CD4-positive, alpha-beta T cell (primary cell): ENCODE results near the gene SORBS1. TPM values are rescaled to one million over a fixed set of nuclear protein-coding genes. Genes with fewer than 3 reads are reported as not detected.

Experiments
- ATAC-seq: fragments of 200-7000 bp; cut with Tn5 transposase; one replicate; pipeline ENCODE4 v1.10.0; 2022; ENCODE audit warnings: mild to moderate bottlenecking; ENCODE audit not compliant: poor library complexity
- CTCF ChIA-PET: fragments of 350-600 bp; sonication (Branson Sonifier 250); formaldehyde crosslinking; loops from one replicate; lab custom pipeline; 2021; ENCODE audit warnings: antibody characterized with exemption, inconsistent platforms; lab: Charles Lee
- POLR2A ChIA-PET: fragments of 350-600 bp; sonication (Branson Sonifier 250); formaldehyde crosslinking; loops from one replicate; lab custom pipeline; 2021; ENCODE audit warnings: antibody characterized with exemption, inconsistent platforms; lab: Charles Lee
- DNase-seq, 14 experiments: peaks; one replicate each; pipeline ENCODE4 v3.0.0-alpha.2; 2013 to 2020; ENCODE audit warnings: mixed read lengths in 2 of 14
- H3K27ac ChIP-seq, 2 donors: one replicate each; pipeline versions ENCODE4 v1.5.1 to v1.7.0; 2013; ENCODE audit warnings: low read length in 2 of 2, low read depth in 1 of 2, mild to moderate bottlenecking in 1 of 2
- H3K27me3 ChIP-seq, 2 experiments: 1 replicate in 1 of 2; 2 replicates in 1 of 2; pipeline versions ENCODE4 v1.6.1 to v1.7.0; 2013; ENCODE audit warnings: low read length in 2 of 2, control low read depth in 1 of 2, mild to moderate bottlenecking in 1 of 2, moderate library complexity in 1 of 2; ENCODE audit not compliant: insufficient read depth in 2 of 2, control insufficient read depth in 1 of 2
- H3K36me3 ChIP-seq: one replicate; pipeline ENCODE4 v1.6.1; 2013; ENCODE audit warnings: low read length, control low read depth; ENCODE audit not compliant: insufficient read depth
- H3K4me1 ChIP-seq: one replicate; pipeline ENCODE4 v1.6.1; 2013; ENCODE audit warnings: low read length, control low read depth; ENCODE audit not compliant: insufficient read depth
- H3K4me3 ChIP-seq: one replicate; pipeline ENCODE4 v1.5.1; 2013; ENCODE audit warnings: mild to moderate bottlenecking, low read length, moderate library complexity
- H3K9me3 ChIP-seq, 2 experiments: 1 replicate in 1 of 2; 2 replicates in 1 of 2; pipeline versions ENCODE4 v1.6.1 to v1.7.0; 2013; ENCODE audit warnings: low read length in 2 of 2, mild to moderate bottlenecking in 2 of 2, control low read depth in 1 of 2, moderate library complexity in 1 of 2; ENCODE audit not compliant: control insufficient read depth in 1 of 2, insufficient read depth in 1 of 2
- H3K27ac Mint-ChIP-seq: one replicate; pipeline ENCODE4 v1.8.0; 2020; ENCODE audit warnings: mixed read lengths
- H3K27me3 Mint-ChIP-seq: one replicate; pipeline ENCODE4 v1.8.0; 2021; ENCODE audit warnings: mixed read lengths
- H3K36me3 Mint-ChIP-seq: one replicate; pipeline ENCODE4 v1.8.0; 2021; ENCODE audit warnings: low read depth, mixed read lengths
- H3K4me1 Mint-ChIP-seq: one replicate; pipeline ENCODE4 v1.8.0; 2021; ENCODE audit warnings: low read depth, mixed read lengths
- H3K4me3 Mint-ChIP-seq: one replicate; pipeline ENCODE4 v1.8.0; 2020; ENCODE audit warnings: mild to moderate bottlenecking, mixed read lengths
- H3K9me3 Mint-ChIP-seq: one replicate; pipeline ENCODE4 v1.8.0; 2020; ENCODE audit warnings: mixed read lengths
- intact Hi-C, 2 experiments: fragments of 100-400 bp; cut with DNase I in 1 of 2; cut with micrococcal nuclease in 1 of 2; formaldehyde crosslinking; loops; one replicate each; pipeline versions ENCODE4 v1.15.1 to v1.9.0; 2023 to 2025; cut with DNase I, micrococcal nuclease
- total RNA-seq, 174 experiments: library from RNA in 2 of 174; stranded (reverse) in 2 of 174; gene quantifications; one replicate each; pipeline ENCODE4 v1.2.3 and lab custom pipeline; 2021 to 2026
- TF ChIP-seq, protein P1 (sequence below): fragments of 200-600 bp; IDR thresholded peaks from one replicate; pipeline ENCODE4 v1.8.0; 2022; ENCODE audit warnings: antibody characterized with exemption, mild to moderate bottlenecking

SORBS1 gene
- total RNA-seq, 2 experiments from 2014 or later, result 1.4 to 1.8 TPM

DNA sequence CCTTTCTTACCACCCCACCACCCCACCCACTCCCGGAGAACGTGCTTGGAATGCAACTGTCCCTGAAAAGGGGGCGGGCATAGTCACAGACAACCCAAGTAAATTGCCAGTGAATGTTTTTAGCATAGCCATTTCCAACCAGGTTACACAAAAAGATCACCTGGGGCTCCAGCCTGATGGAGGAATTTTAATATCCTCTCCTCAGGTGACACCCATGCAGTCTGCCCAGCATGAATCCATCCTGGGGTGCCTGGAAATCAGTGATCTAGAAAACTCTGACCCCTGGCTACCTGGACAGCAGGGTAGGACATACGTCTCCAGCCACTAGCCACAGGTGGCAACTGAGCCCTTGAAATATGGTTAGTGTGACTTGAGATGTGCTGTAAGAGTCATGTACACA is 61.1 kb downstream of the SORBS1 start:
- Histone ChIP-seq H3K27ac (no peak overlapping the region), H3K9me3 (no peaks in the 10 kb centered on the region), H3K4me3 (no peak overlapping the region), H3K4me1 (no peaks in the 10 kb centered on the region), H3K36me3 (no peaks in the 10 kb centered on the region), H3K27me3 (peaks cover 0 to 4% of the 10 kb centered on the region in 2 experiments)
- Mint-ChIP-seq H3K4me1 (no peaks in the 10 kb centered on the region), H3K27ac (no peak overlapping the region), H3K4me3 (no peak overlapping the region), H3K27me3 (no peaks in the 10 kb centered on the region), H3K36me3 (no peaks in the 10 kb centered on the region), H3K9me3 (no peaks in the 10 kb centered on the region)
- intact Hi-C loops, result no loop called here
- DNase-seq (no peak), ATAC-seq (no peak)
- TF ChIP-seq, protein P1, sequence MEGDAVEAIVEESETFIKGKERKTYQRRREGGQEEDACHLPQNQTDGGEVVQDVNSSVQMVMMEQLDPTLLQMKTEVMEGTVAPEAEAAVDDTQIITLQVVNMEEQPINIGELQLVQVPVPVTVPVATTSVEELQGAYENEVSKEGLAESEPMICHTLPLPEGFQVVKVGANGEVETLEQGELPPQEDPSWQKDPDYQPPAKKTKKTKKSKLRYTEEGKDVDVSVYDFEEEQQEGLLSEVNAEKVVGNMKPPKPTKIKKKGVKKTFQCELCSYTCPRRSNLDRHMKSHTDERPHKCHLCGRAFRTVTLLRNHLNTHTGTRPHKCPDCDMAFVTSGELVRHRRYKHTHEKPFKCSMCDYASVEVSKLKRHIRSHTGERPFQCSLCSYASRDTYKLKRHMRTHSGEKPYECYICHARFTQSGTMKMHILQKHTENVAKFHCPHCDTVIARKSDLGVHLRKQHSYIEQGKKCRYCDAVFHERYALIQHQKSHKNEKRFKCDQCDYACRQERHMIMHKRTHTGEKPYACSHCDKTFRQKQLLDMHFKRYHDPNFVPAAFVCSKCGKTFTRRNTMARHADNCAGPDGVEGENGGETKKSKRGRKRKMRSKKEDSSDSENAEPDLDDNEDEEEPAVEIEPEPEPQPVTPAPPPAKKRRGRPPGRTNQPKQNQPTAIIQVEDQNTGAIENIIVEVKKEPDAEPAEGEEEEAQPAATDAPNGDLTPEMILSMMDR, result no peak
- ChIA-PET CTCF (interaction anchor here (0.6 kb wide), 1 partner anchor 10 kb away, joined by 3 read pairs; no protein-coding TSS in a partner anchor), POLR2A (no interaction called here)

DNA sequence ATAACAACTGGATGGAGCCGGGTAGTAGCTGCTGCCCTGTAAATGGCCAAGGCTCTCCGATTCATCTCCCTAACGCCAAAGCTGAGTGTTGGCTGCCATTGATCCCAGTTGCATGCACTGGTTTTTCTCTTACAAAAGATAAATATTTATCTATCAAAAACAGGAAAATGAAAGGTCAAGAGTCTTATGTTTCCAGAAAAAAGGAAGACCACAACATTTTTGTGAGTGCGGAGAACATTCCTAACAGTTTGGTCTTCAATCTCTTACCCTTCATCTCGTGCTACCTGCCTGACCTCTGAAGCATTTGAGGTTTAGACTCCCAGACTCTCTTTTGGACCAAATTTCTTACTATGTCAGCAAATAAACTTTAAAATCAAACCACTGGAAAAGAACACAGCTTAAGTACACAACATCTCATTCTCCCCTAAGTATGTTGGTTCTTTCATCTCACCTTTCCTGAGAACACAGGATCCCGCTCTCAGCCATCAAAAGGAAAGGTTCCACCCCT is 61.6 kb downstream of the SORBS1 start:
- H3K4me3 ChIP-seq, result no peak overlapping the region
- peaks cover 0 to 1% of the 10 kb centered on the region in 2 experiments for H3K27me3 ChIP-seq
- Mint-ChIP-seq H3K9me3 (no peaks in the 10 kb centered on the region), H3K27ac (no peak overlapping the region), H3K36me3 (no peaks in the 10 kb centered on the region), H3K27me3 (no peaks in the 10 kb centered on the region), H3K4me1 (no peaks in the 10 kb centered on the region), H3K4me3 (no peak overlapping the region)
- TF ChIP-seq, protein P1, result no peak
- intact Hi-C loops, result no loop called here
- DNase-seq (no peak), ATAC-seq (no peak)
- POLR2A ChIA-PET, result no interaction called here
- CTCF ChIA-PET, result no interaction called here
- no peak overlapping the region for H3K27ac ChIP-seq
- H3K9me3 ChIP-seq, result no peaks in the 10 kb centered on the region
- H3K36me3 ChIP-seq, result no peaks in the 10 kb centered on the region
- H3K4me1 ChIP-seq, result no peaks in the 10 kb centered on the region

DNA sequence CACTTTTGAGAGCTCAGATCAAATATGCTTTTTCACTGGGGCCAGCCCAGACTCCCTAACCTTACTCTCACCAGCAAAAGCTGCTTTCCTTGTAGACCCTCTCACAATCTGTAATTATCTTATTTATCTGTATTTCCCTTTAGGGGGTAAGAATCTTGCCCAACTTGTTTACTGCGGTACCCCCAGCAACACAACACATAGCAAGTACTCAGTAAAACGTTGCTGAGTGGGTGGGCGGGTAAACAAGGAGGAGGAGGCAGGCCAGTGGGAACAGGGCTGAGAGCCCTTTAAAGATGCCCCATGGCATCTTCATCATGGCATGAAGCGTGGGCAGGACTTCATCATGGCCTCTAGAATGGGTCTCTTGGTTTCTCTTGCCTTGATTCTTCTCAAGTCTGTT is 64.2 kb downstream of the SORBS1 start:
- ATAC-seq, result no peak
- Histone ChIP-seq H3K27ac (no peak overlapping the region), H3K4me3 (no peak overlapping the region), H3K9me3 (no peaks in the 10 kb centered on the region), H3K27me3 (peaks cover 0 to 3% of the 10 kb centered on the region in 2 experiments), H3K36me3 (no peaks in the 10 kb centered on the region), H3K4me1 (no peaks in the 10 kb centered on the region)
- ChIA-PET POLR2A (no interaction called here), CTCF (no interaction called here)
- H3K36me3 Mint-ChIP-seq, result no peaks in the 10 kb centered on the region
- H3K9me3 Mint-ChIP-seq, result no peaks in the 10 kb centered on the region
- H3K4me1 Mint-ChIP-seq, result no peaks in the 10 kb centered on the region
- no peak overlapping the region for H3K27ac Mint-ChIP-seq
- TF ChIP-seq, protein P1, result no peak
- no peaks in the 10 kb centered on the region for H3K27me3 Mint-ChIP-seq
- no peak overlapping the region for H3K4me3 Mint-ChIP-seq
- intact Hi-C loops, result no loop called here
- DNase-seq, result no peak
